NCI-H146 treated with DMSO at 0.1 percent for 48 hours (cell line): ENCODE measurements around the gene PTPRF.
"Not testable (repeated sequence)": the region's sequence is repeated elsewhere in the genome, so short reads cannot be mapped to it uniquely, and the experiment has no call there.

Source experiments
- DNase-seq: peaks from one replicate; lab custom pipeline; 2025; ENCODE audit not compliant: unreplicated experiment; lab: John Stamatoyannopoulos, UW

Gene PTPRF

GRCh38 chr1:43621386-43621785, 90.7 kb downstream of the PTPRF start:
- DNase-seq: no peak

DNA sequence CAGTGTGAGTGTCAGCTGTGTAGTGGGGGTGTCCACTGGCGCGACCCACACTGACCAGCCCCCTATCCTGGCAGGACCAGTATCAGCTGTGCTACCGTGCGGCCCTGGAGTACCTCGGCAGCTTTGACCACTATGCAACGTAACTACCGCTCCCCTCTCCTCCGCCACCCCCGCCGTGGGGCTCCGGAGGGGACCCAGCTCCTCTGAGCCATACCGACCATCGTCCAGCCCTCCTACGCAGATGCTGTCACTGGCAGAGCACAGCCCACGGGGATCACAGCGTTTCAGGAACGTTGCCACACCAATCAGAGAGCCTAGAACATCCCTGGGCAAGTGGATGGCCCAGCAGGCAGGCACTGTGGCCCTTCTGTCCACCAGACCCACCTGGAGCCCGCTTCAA, 91.2 kb downstream of the PTPRF start:
- no peak for DNase-seq

DNA sequence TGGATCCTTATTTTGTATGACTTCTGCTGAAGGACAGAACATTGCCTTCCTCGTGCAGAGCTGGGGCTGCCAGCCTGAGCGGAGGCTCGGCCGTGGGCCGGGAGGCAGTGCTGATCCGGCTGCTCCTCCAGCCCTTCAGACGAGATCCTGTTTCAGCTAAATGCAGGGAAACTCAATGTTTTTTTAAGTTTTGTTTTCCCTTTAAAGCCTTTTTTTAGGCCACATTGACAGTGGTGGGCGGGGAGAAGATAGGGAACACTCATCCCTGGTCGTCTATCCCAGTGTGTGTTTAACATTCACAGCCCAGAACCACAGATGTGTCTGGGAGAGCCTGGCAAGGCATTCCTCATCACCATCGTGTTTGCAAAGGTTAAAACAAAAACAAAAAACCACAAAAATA, 91.8 kb downstream of the PTPRF start:
- no peak for DNase-seq

DNA sequence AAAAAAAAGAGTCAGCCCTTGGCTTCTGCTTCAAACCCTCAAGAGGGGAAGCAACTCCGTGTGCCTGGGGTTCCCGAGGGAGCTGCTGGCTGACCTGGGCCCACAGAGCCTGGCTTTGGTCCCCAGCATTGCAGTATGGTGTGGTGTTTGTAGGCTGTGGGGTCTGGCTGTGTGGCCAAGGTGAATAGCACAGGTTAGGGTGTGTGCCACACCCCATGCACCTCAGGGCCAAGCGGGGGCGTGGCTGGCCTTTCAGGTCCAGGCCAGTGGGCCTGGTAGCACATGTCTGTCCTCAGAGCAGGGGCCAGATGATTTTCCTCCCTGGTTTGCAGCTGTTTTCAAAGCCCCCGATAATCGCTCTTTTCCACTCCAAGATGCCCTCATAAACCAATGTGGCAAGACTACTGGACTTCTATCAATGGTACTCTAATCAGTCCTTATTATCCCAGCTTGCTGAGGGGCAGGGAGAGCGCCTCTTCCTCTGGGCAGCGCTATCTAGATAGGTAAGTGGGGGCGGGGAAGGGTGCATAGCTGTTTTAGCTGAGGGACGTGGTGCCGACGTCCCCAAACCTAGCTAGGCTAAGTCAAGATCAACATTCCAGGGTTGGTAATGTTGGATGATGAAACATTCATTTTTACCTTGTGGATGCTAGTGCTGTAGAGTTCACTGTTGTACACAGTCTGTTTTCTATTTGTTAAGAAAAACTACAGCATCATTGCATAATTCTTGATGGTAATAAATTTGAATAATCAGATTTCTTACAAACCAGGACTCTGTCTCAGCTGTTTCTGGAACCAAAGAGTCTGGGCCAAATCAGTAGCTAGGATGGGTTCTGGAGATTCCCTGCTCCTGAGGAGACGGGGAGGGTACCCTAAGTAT, 92.5 kb downstream of the PTPRF start:
- DNase-seq: no peak

DNA sequence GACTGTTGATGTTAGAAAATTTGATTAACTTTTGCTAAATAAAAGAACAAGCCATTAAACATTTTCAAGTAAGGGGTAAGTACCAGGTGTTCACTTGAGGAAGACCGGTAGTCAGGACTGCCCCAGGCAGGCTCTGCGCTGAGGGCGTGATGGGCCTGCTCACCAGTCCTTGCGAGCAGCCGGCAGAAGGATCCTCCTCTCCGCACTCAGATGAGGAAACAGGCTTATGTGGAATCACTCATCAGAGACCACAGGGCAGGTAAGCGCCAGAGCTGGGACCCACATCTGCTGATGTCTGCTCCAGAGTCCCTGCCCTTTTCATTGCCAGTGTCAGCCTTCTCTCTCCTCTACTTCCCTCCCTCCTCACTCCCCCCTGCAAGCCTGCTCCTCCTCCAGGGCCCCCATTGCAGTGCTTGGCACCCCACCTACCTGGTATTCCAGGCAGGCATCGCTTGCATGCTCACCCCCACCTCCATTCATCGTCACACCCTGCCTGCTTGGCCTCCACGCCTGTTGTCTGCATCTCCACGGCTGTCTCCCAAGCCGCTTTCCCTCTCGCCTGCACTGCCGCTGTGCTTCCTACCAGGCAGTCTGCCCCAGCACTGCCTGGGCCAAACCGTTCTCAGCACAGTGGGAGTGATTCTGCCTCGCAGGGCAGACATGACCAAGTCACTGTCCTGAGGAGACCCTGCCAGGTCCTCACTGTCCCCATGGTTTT, 94.5 kb downstream of the PTPRF start:
- DNase-seq: no peak

- peak; percentile 42 for DNase-seq
Measured at GRCh38 chr1:43632135-43632670, 101.5 kb downstream of the PTPRF start.

- no peak for DNase-seq
Measured at GRCh38 chr1:43634721-43635120, 104.0 kb downstream of the PTPRF start.

- DNase-seq: no peak
Measured at GRCh38 chr1:43636006-43636641, 105.4 kb downstream of the PTPRF start.

- no peak for DNase-seq
Measured at GRCh38 chr1:43637267-43637666, 106.6 kb downstream of the PTPRF start.

GRCh38 chr1:43638381-43638780, 107.7 kb downstream of the PTPRF start:
- not testable (repeated sequence) for DNase-seq

GRCh38 chr1:43639976-43640794, 109.5 kb downstream of the PTPRF start:
- no peak for DNase-seq

GRCh38 chr1:43644558-43644957, 113.9 kb downstream of the PTPRF start:
- no peak for DNase-seq

DNA sequence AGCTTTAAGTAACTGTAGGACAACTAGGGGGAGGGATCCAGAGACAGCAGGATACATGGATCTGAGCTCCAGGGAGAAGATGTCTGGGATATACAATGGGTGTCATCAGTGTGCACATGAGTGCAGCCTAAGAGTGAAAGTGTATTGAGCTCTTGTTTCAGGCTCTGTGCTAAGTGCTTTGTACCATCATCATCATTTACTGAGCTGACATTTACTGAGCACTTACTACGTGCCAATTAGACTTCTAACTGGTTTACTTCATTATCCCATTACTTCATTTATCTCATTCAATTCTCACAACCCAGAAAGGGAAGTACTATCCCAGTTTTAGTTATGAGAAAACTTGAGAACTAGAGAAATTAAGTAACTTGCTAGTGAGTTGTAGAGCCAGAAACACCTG, 114.8 kb downstream of the PTPRF start:
- no peak for DNase-seq

DNA sequence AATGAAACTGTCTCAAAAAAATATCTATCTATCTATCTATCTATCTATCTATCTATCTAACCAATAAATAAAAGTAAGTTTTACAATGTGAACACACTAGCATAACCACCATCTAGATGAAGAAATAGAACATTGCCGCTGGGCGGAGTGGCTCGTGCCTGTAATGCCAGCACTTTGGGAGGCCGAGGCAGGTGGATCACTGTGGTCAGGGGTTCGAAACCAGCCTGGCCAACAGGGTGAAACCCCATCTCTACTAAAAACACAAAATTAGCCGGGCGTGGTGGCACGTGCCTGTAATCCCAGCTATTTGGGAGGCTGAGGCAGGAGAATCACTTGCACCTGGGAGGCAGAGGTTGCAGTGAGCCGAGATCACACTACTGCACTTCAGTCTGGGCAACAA, 116.6 kb downstream of the PTPRF start:
- not testable (repeated sequence) for DNase-seq

- DNase-seq: no peak
Measured at GRCh38 chr1:43648221-43648847, 117.7 kb downstream of the PTPRF start.

GRCh38 chr1:43648876-43649477, 118.3 kb downstream of the PTPRF start:
- no peak for DNase-seq

DNA sequence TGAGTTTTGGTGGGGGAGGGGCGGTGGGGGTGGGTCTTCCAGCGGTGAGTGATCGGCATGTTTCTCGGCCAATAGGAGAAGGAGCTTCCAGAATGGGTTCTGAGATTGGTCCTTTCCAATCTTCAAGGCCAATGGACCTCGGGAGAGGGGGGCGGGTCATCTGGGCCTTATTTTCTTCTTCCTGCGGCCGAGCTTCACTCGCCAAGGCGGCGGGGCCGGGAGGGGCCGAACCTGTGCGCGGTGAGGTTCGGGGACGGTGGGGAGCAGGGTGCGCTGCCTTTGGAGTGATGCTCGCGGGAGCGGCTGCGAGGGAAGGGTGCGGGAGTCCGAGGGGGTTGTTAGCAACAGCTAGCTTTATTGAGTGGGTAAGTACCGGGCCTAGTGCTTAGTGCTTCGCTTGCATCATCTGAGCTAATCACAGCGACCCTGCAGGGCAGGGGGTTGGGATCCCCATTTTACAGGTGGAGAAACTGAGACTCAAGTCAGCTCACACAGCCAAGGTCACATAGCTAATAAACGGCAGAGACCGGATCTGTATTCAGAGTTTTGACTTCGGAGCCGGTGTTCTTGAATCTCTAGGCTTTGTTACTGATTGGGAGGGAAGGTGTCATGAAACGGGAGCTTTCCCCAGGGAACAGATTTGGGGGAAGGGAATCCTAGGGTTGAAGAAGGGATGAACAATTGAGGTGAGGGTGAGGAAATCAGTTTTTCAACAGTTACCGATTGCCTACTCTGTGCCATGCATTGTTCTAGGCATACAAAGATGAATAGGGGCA, 119.8 kb downstream of the PTPRF start:
- DNase-seq: peak; percentile 78

- no peak for DNase-seq
Measured at GRCh38 chr1:43651188-43651587, 120.5 kb downstream of the PTPRF start.

GRCh38 chr1:43651902-43652301, 121.2 kb downstream of the PTPRF start:
- DNase-seq: no peak
